ENCODE measurements around the gene FBXW11.

- TF ChIP-seq CTCF (IDR thresholded peaks at IDR 0.05 in 8 of 11, conservative IDR thresholded peaks at IDR 0.05 in 3 of 11) (no peak), POLR2A (IDR thresholded peaks at IDR 0.05) (no peak)
Observed at GRCh38 chr5:171954721-171955120, 51.7 kb downstream of the FBXW11 start.

Measured in spleen (tissue), 7 donors.